ENCODE data around the gene ZDHHC11B.
"Not testable (repeated sequence)": the region's sequence is repeated elsewhere in the genome, so short reads cannot be mapped to it uniquely, and the experiment has no call there.

Gene ZDHHC11B

GRCh38 chr5:819078-819477 is 34.5 kb upstream of the ZDHHC11B start:
- Histone ChIP-seq H3K4me3 (replicated peaks; ENCODE audit: insufficient read depth, low read length) (no peak overlapping the region), H3K27me3 (ENCODE audit: insufficient read depth, poor library complexity, severe bottlenecking) (peaks cover 10% of the 10 kb centered on the region), H3K27ac (replicated peaks) (no peak overlapping the region)
- no peak for DNase-seq (ENCODE audit: low read depth in 1 of 2, low spot score in 1 of 2)
- no peak for TF ChIP-seq POLR2AphosphoS5 (IDR thresholded peaks at IDR 0.05; ENCODE audit: low read depth)
- TF ChIP-seq SPI1 (IDR thresholded peaks at IDR 0.05; ENCODE audit: borderline replicate concordance, low read depth) = no peak
- no peak for TF ChIP-seq GABPA (IDR thresholded peaks at IDR 0.05; ENCODE audit: low read depth)
- no peak for TF ChIP-seq REST (IDR thresholded peaks at IDR 0.05; ENCODE audit: insufficient replicate concordance, low read depth)
- no peak for TF ChIP-seq CTCF (IDR thresholded peaks at IDR 0.05; ENCODE audit: insufficient read depth, low read length)

GRCh38 chr5:816176-816575 is 31.6 kb upstream of the ZDHHC11B start:
- no peak for TF ChIP-seq SPI1 (IDR thresholded peaks at IDR 0.05; ENCODE audit: borderline replicate concordance, low read depth)
- TF ChIP-seq GABPA (IDR thresholded peaks at IDR 0.05; ENCODE audit: low read depth) = no peak
- no peak for TF ChIP-seq POLR2AphosphoS5 (IDR thresholded peaks at IDR 0.05; ENCODE audit: low read depth)
- TF ChIP-seq CTCF (IDR thresholded peaks at IDR 0.05; ENCODE audit: insufficient read depth, low read length) = no peak
- no peak for TF ChIP-seq REST (IDR thresholded peaks at IDR 0.05; ENCODE audit: insufficient replicate concordance, low read depth)
- no peak overlapping the region for H3K27ac ChIP-seq (replicated peaks)
- no peak overlapping the region for H3K4me3 ChIP-seq (replicated peaks; ENCODE audit: insufficient read depth, low read length)
- peaks cover 10% of the 10 kb centered on the region for H3K27me3 ChIP-seq (ENCODE audit: insufficient read depth, poor library complexity, severe bottlenecking)
- DNase-seq (ENCODE audit: low read depth in 1 of 2, low spot score in 1 of 2) = no peak

- DNase-seq (ENCODE audit: low read depth in 1 of 2, low spot score in 1 of 2) = no peak
- H3K4me3 ChIP-seq (replicated peaks; ENCODE audit: insufficient read depth, low read length) = no peak overlapping the region
- peaks cover 10% of the 10 kb centered on the region for H3K27me3 ChIP-seq (ENCODE audit: insufficient read depth, poor library complexity, severe bottlenecking)
- no peak overlapping the region for H3K27ac ChIP-seq (replicated peaks)
- TF ChIP-seq SPI1 (IDR thresholded peaks at IDR 0.05; ENCODE audit: borderline replicate concordance, low read depth) (no peak), GABPA (IDR thresholded peaks at IDR 0.05; ENCODE audit: low read depth) (no peak), CTCF (IDR thresholded peaks at IDR 0.05; ENCODE audit: insufficient read depth, low read length) (no peak), REST (IDR thresholded peaks at IDR 0.05; ENCODE audit: insufficient replicate concordance, low read depth) (no peak), POLR2AphosphoS5 (IDR thresholded peaks at IDR 0.05; ENCODE audit: low read depth) (no peak)
Observed at GRCh38 chr5:815449-815848, 30.9 kb upstream of the ZDHHC11B start.

GRCh38 chr5:813575-813974 is 29.0 kb upstream of the ZDHHC11B start:
- not testable (repeated sequence) for H3K4me3 ChIP-seq (replicated peaks; ENCODE audit: insufficient read depth, low read length); H3K27ac ChIP-seq (replicated peaks); DNase-seq (ENCODE audit: low read depth in 1 of 2, low spot score in 1 of 2)
- H3K27me3 ChIP-seq (ENCODE audit: insufficient read depth, poor library complexity, severe bottlenecking) = peaks cover 10% of the 10 kb centered on the region

- not testable (repeated sequence) for H3K27ac ChIP-seq (replicated peaks); H3K4me3 ChIP-seq (replicated peaks; ENCODE audit: insufficient read depth, low read length); DNase-seq (ENCODE audit: low read depth in 1 of 2, low spot score in 1 of 2); H3K27me3 ChIP-seq (ENCODE audit: insufficient read depth, poor library complexity, severe bottlenecking)
Observed at GRCh38 chr5:811384-811783, 26.9 kb upstream of the ZDHHC11B start.

GRCh38 chr5:807719-808514 is 23.4 kb upstream of the ZDHHC11B start:
- not testable (repeated sequence) for H3K27ac ChIP-seq (replicated peaks); H3K27me3 ChIP-seq (ENCODE audit: insufficient read depth, poor library complexity, severe bottlenecking); DNase-seq (ENCODE audit: low read depth in 1 of 2, low spot score in 1 of 2); H3K4me3 ChIP-seq (replicated peaks; ENCODE audit: insufficient read depth, low read length)
